Measurements from ENCODE around the gene BCL2L15. TPM values are rescaled to one million over a fixed set of nuclear protein-coding genes. Genes with fewer than 3 reads are reported as not detected.

Gene BCL2L15
- total and polyA plus RNA-seq, 2 of the 13 experiments (the other 11 are each of a cell fraction or from before 2014, with no cell fraction given) = 0.03 to 0.27 TPM

DNA sequence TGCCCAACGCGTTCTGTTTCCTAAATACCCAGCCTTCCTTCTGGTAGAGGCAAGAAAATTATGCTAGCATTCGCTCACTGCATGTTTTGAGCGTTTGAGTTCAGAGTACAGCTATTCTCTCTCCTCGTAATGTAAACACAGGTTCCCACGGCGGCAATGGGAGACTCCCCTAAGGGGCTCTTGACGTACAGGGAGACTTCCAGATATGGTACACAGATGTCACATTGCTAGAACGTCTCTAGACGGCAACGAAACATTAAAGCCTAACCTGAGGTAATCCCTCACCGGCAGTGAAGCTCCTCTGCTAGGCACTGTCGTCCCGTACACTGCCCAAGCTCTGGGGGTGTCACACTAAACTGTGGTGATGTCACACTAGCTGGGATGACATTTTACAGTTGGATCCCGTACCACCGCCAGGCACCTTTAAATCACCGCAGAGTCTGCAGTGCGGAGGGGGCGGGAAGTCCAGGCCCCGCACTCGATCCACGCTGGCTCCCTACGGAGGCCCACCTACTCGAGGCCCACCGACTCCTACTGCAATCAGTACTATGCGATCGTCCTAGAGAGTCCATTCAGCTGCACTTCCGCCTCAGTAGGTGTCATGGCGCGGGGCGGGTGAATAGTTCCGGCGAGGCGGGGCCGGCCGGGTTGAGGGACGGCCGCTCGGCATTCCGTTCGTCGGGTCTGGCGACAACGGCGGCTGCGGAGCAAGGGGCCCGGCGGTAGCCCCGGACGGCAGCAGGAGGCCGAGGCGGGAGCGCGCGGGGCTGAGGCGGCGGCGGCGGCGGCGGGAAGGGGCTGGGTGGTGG lies 41.8 kb upstream of the BCL2L15 start, which contains the start of gene HIPK1 (continued):
- TF ChIP-seq, protein P1, sequence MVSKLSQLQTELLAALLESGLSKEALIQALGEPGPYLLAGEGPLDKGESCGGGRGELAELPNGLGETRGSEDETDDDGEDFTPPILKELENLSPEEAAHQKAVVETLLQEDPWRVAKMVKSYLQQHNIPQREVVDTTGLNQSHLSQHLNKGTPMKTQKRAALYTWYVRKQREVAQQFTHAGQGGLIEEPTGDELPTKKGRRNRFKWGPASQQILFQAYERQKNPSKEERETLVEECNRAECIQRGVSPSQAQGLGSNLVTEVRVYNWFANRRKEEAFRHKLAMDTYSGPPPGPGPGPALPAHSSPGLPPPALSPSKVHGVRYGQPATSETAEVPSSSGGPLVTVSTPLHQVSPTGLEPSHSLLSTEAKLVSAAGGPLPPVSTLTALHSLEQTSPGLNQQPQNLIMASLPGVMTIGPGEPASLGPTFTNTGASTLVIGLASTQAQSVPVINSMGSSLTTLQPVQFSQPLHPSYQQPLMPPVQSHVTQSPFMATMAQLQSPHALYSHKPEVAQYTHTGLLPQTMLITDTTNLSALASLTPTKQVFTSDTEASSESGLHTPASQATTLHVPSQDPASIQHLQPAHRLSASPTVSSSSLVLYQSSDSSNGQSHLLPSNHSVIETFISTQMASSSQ (IDR thresholded peaks at IDR 0.05; ENCODE audit: low read depth) = no peak; the same call in 1 of the 2 replicates
- TF ChIP-seq, protein P1 (CRISPR knock-in tag; IDR thresholded peaks at IDR 0.05; ENCODE audit: borderline replicate concordance) = peak; percentile 65; the same call in 1 of the 2 replicates
- TF ChIP-seq ZFY (CRISPR knock-in tag; IDR thresholded peaks at IDR 0.05) (peak; percentile 96), ZSCAN21 (CRISPR knock-in tag; IDR thresholded peaks at IDR 0.05; ENCODE audit: borderline replicate concordance) (no peak), ZNF724P (CRISPR knock-in tag; IDR thresholded peaks at IDR 0.05; ENCODE audit: borderline replicate concordance) (peak; percentile 79; the same call in 1 of the 2 replicates), ZNF225 (CRISPR knock-in tag; IDR thresholded peaks at IDR 0.05) (no peak), ZNF589 (CRISPR knock-in tag; conservative IDR thresholded peaks at IDR 0.05) (peak; percentile 61), ARNT2 (CRISPR knock-in tag; IDR thresholded peaks at IDR 0.05; ENCODE audit: low read depth) (peak; percentile 53), ZNF329 (CRISPR knock-in tag; IDR thresholded peaks at IDR 0.05; ENCODE audit: low read depth) (no peak), ATF1 (CRISPR knock-in tag; IDR thresholded peaks at IDR 0.05) (peak; percentile 86), TCF7 (IDR thresholded peaks at IDR 0.05; ENCODE audit: low read depth) (no peak), HOXA7 (CRISPR knock-in tag; IDR thresholded peaks at IDR 0.05) (no peak), ZNF333 (CRISPR knock-in tag; IDR thresholded peaks at IDR 0.05; ENCODE audit: borderline replicate concordance) (no peak), RBM39 (IDR thresholded peaks at IDR 0.05; ENCODE audit: low read depth, low read length, poor library complexity, severe bottlenecking) (peak; percentile 61), ZNF253 (CRISPR knock-in tag; IDR thresholded peaks at IDR 0.05; ENCODE audit: borderline replicate concordance) (no peak), POLR2AphosphoS5 (IDR thresholded peaks at IDR 0.05; ENCODE audit: low read depth, low read length) (peak; percentile 67), ZBTB3 (CRISPR knock-in tag; IDR thresholded peaks at IDR 0.05; ENCODE audit: borderline replicate concordance, low read depth) (peak; percentile 49; the same call in 1 of the 2 replicates)
- TF ChIP-seq, protein P2, sequence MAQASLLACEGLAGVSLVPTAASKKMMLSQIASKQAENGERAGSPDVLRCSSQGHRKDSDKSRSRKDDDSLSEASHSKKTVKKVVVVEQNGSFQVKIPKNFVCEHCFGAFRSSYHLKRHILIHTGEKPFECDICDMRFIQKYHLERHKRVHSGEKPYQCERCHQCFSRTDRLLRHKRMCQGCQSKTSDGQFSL (CRISPR knock-in tag; IDR thresholded peaks at IDR 0.05) = no peak; the same call in 1 of the 2 replicates
- TF ChIP-seq, protein P3, sequence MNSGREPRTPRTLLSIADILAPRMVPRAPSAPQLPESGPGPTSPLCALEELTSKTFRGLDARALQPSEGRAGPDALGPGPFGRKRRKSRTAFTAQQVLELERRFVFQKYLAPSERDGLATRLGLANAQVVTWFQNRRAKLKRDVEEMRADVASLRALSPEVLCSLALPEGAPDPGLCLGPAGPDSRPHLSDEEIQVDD (CRISPR knock-in tag; IDR thresholded peaks at IDR 0.05; ENCODE audit: borderline replicate concordance) = no peak
- TF ChIP-seq, protein P4, sequence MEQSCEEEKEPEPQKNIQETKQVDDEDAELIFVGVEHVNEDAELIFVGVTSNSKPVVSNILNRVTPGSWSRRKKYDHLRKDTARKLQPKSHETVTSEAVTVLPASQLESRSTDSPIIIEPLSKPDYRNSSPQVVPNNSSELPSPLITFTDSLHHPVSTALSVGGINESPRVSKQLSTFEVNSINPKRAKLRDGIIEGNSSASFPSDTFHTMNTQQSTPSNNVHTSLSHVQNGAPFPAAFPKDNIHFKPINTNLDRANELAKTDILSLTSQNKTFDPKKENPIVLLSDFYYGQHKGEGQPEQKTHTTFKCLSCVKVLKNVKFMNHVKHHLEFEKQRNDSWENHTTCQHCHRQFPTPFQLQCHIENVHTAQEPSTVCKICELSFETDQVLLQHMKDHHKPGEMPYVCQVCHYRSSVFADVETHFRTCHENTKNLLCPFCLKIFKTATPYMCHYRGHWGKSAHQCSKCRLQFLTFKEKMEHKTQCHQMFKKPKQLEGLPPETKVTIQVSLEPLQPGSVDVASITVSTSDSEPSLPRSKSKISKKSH (CRISPR knock-in tag; IDR thresholded peaks at IDR 0.05; ENCODE audit: borderline replicate concordance) = no peak; the same call in 1 of the 2 replicates
- TF ChIP-seq, protein P5, sequence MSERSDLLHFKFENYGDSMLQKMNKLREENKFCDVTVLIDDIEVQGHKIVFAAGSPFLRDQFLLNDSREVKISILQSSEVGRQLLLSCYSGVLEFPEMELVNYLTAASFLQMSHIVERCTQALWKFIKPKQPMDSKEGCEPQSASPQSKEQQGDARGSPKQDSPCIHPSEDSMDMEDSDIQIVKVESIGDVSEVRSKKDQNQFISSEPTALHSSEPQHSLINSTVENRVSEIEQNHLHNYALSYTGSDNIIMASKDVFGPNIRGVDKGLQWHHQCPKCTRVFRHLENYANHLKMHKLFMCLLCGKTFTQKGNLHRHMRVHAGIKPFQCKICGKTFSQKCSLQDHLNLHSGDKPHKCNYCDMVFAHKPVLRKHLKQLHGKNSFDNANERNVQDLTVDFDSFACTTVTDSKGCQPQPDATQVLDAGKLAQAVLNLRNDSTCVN (CRISPR knock-in tag; IDR thresholded peaks at IDR 0.05; ENCODE audit: borderline replicate concordance) = no peak

Measured in HepG2 (cell line).